Keratinocyte (primary cell): Measurements from ENCODE around the gene WDR7. TPM values are rescaled to one million over a fixed set of nuclear protein-coding genes. Genes with fewer than 3 reads are reported as not detected.

Experiments used
- DNase-seq: peaks from one replicate; pipeline ENCODE4 v3.0.0-alpha.2; 2011; ENCODE audit warnings: low read depth, missing footprints, low spot score
- FAIRE-seq: peaks from 2 replicates; lab custom pipeline; 2011; peaks lifted over from hg19 to GRCh38; lab: Jason Lieb, UNC
- H2AFZ ChIP-seq: 2 replicates; pipeline ENCODE4 v1.6.0; 2012; ENCODE audit warnings: low read length, control low read depth, inconsistent platforms; ENCODE audit not compliant: control insufficient read depth
- H3K27ac ChIP-seq: 2 replicates; pipeline ENCODE4 v1.5.1; 2011; ENCODE audit warnings: low read length; ENCODE audit not compliant: control insufficient read depth, insufficient read depth
- H3K27me3 ChIP-seq: 3 replicates; pipeline ENCODE4 v1.6.0; 2011; ENCODE audit warnings: low read length; ENCODE audit not compliant: control insufficient read depth, insufficient read depth; ENCODE audit errors: extremely low read depth
- H3K36me3 ChIP-seq, 2 experiments: 2 replicates in 1 of 2; 3 replicates in 1 of 2; pipeline ENCODE4 v1.5.1; 2011; ENCODE audit warnings: low read length in 2 of 2, mild to moderate bottlenecking in 1 of 2; ENCODE audit not compliant: control insufficient read depth in 2 of 2, insufficient read depth in 2 of 2; ENCODE audit errors: extremely low read depth in 1 of 2
- H3K4me1 ChIP-seq: 3 replicates; pipeline ENCODE4 v1.5.1; 2011; ENCODE audit warnings: low read length; ENCODE audit not compliant: control insufficient read depth, insufficient read depth; ENCODE audit errors: extremely low read depth
- H3K4me2 ChIP-seq: 3 replicates; pipeline ENCODE4 v1.6.0; 2011; ENCODE audit warnings: low read depth, low read length; ENCODE audit not compliant: control insufficient read depth, insufficient read depth; ENCODE audit errors: extremely low read depth
- H3K4me3 ChIP-seq, 3 experiments: fragments of 200-600 bp in 1 of 3; sonication (generic) in 1 of 3; 2 replicates in 2 of 3; 3 replicates in 1 of 3; pipeline ENCODE4 v1.5.1; 2011 to 2016; ENCODE audit warnings: low read length in 3 of 3, mild to moderate bottlenecking in 3 of 3, control low read depth in 2 of 3, inconsistent platforms in 1 of 3, low read depth in 1 of 3, mixed read lengths in 1 of 3, mixed run types in 1 of 3, moderate library complexity in 1 of 3; ENCODE audit not compliant: control insufficient read depth in 2 of 3, insufficient read depth in 2 of 3; ENCODE audit errors: extremely low read depth in 1 of 3
- H3K79me2 ChIP-seq: 2 replicates; pipeline ENCODE4 v1.6.0; 2012; ENCODE audit warnings: low read length; ENCODE audit not compliant: control insufficient read depth, insufficient read depth
- H3K9ac ChIP-seq: 3 replicates; pipeline ENCODE4 v1.6.0; 2011; ENCODE audit warnings: low read length; ENCODE audit not compliant: control insufficient read depth, insufficient read depth; ENCODE audit errors: extremely low read depth
- H3K9me1 ChIP-seq: 3 replicates; pipeline ENCODE4 v1.6.0; 2011; ENCODE audit warnings: low read length; ENCODE audit not compliant: control insufficient read depth, insufficient read depth; ENCODE audit errors: extremely low read depth
- H3K9me3 ChIP-seq: 2 replicates; pipeline ENCODE4 v1.5.1; 2012; ENCODE audit warnings: low read depth, low read length; ENCODE audit not compliant: control insufficient read depth
- H4K20me1 ChIP-seq: 3 replicates; pipeline ENCODE4 v1.6.0; 2011; ENCODE audit warnings: low read length; ENCODE audit not compliant: control insufficient read depth, insufficient read depth; ENCODE audit errors: extremely low read depth
- CTCF ChIP-seq, 3 experiments: IDR thresholded peaks in 1 of 3; conservative IDR thresholded peaks in 1 of 3; optimal IDR thresholded peaks in 1 of 3; 2 replicates in 2 of 3; 3 replicates in 1 of 3; pipeline versions ENCODE3 to v1.5.1; 2011; ENCODE audit warnings: low read length in 3 of 3, mild to moderate bottlenecking in 3 of 3, moderate library complexity in 2 of 3, control low read depth in 1 of 3, inconsistent platforms in 1 of 3; ENCODE audit not compliant: insufficient read depth in 2 of 3; ENCODE audit errors: extremely low read depth in 1 of 3
- EZH2 ChIP-seq: IDR thresholded peaks from one replicate; pipeline ENCODE4 v1.6.1; 2012; ENCODE audit warnings: inconsistent platforms, mild to moderate bottlenecking, low read length, moderate library complexity
- dilution Hi-C: fragments of 300-500 bp; cut with MboI; formaldehyde crosslinking; loops from one replicate; pipeline ENCODE4 v1.7.0; 2020; ENCODE audit warnings: low sequenced_read_pairs; ENCODE audit not compliant: extremely low pct_ligation_motif_present
- polyA plus RNA-seq, 5 experiments: library from polyadenylated mRNA; depleted of rRNA in 3 of 5; stranded (reverse) in 3 of 5; stranded (forward) in 1 of 5; unstranded in 1 of 5; fragments of >200 nt; gene quantifications; 1 replicate in 1 of 5; 2 replicates in 3 of 5; 3 replicates in 1 of 5; pipeline versions ENCODE4 v1.2.1 to v1.2.3, GENCODE V29; 2011 to 2012; ENCODE audit warnings: missing spikeins in 2 of 5, low read depth in 1 of 5, low replicate concordance in 1 of 5

WDR7 gene
- polyA plus RNA-seq, 1 donor (not counting 4 experiments of a cell fraction or from before 2014, with no cell fraction given), result 6.9 TPM

DNA sequence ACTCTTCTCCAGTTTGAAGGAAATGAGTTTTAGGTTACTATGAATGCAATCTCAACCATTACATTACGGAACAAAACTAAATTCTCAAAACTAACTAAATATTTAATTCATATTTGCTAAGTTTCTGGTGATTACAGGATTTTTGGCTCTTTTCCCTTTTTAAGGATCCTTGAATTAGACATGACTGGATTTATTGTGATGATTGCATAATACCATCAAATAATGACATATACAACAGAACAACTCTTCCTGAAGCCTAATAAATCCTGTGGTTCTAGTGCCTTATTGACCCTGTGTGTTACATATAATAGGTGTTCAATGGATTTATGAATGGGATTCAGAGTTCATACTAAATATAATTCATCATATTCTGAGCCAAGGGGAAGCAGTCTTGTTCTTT is 90.5 kb downstream of the WDR7 start:
- H2AFZ ChIP-seq, result no peak overlapping the region
- no peaks in the 10 kb centered on the region for H3K4me1 ChIP-seq
- H3K27ac ChIP-seq, result no peak overlapping the region
- TF ChIP-seq EZH2, result no peak
- no peak for TF ChIP-seq CTCF (optimal IDR thresholded peaks at IDR 0.05 in 1 of 3, IDR thresholded peaks at IDR 0.05 in 1 of 3, conservative IDR thresholded peaks at IDR 0.05 in 1 of 3; ENCODE audit: extremely low read depth in 1 of 3, insufficient read depth in 2 of 3, low read length in 3 of 3)
- H3K4me2 ChIP-seq, result no peak overlapping the region
- H3K9me1 ChIP-seq, result no peaks in the 10 kb centered on the region
- H3K9ac ChIP-seq, result no peak overlapping the region
- DNase-seq (no peak), FAIRE-seq (no peak)
- H3K79me2 ChIP-seq, result no peaks in the 10 kb centered on the region
- H3K36me3 ChIP-seq, result no peaks in the 10 kb centered on the region
- dilution Hi-C loops, result no loop called here
- no peaks in the 10 kb centered on the region for H3K9me3 ChIP-seq
- no peaks in the 10 kb centered on the region for H3K27me3 ChIP-seq
- no peaks in the 10 kb centered on the region for H4K20me1 ChIP-seq
- H3K4me3 ChIP-seq, result no peak overlapping the region

DNA sequence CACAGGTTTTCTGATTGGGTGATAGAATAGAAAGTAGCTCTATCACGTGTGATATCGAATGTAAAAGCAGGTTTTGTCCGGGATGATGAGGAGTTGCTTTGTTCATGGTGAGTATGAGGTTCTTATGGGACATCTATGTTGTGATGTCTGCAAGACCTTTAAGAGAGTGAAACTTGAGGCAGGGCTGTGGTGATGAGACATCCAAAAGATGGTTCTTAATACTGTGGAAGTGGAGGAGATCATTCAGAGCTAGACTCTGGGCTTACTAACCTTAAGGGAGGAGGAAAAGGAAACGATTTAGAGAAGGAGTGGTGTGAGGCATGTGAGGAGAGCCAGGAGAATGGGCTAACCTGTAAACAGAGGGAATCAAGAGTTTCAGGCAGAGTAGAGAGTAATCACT is 92.0 kb downstream of the WDR7 start:
- Histone ChIP-seq H3K4me2 (no peak overlapping the region), H4K20me1 (no peaks in the 10 kb centered on the region), H3K27me3 (no peaks in the 10 kb centered on the region), H3K4me1 (no peaks in the 10 kb centered on the region), H3K27ac (no peak overlapping the region), H3K9ac (no peak overlapping the region), H3K79me2 (no peaks in the 10 kb centered on the region), H3K4me3 (no peak overlapping the region), H3K9me3 (no peaks in the 10 kb centered on the region), H2AFZ (no peak overlapping the region), H3K9me1 (no peaks in the 10 kb centered on the region), H3K36me3 (no peaks in the 10 kb centered on the region)
- FAIRE-seq (no peak), DNase-seq (no peak)
- TF ChIP-seq EZH2, result no peak
- TF ChIP-seq CTCF (optimal IDR thresholded peaks at IDR 0.05 in 1 of 3, IDR thresholded peaks at IDR 0.05 in 1 of 3, conservative IDR thresholded peaks at IDR 0.05 in 1 of 3; ENCODE audit: extremely low read depth in 1 of 3, insufficient read depth in 2 of 3, low read length in 3 of 3), result no peak
- dilution Hi-C loops, result no loop called here
